T1000 (cell line): Measurements from ENCODE around the gene ATP6V1G3.
"Not testable (repeated sequence)": the region's sequence is repeated elsewhere in the genome, so short reads cannot be mapped to it uniquely, and the experiment has no call there.

Experiments
- DNase-seq: peaks from one replicate; lab custom pipeline; 2025; ENCODE audit warnings: mixed read lengths; lab: John Stamatoyannopoulos, UW

ATP6V1G3 gene

GRCh38 chr1:198540580-198540979 is at the start of gene ATP6V1G3:
ATP6V1G3 (minus strand) TSS chr1:198540680; CDS start chr1:198540650, 30 bp downstream.
- no peak for DNase-seq

DNA sequence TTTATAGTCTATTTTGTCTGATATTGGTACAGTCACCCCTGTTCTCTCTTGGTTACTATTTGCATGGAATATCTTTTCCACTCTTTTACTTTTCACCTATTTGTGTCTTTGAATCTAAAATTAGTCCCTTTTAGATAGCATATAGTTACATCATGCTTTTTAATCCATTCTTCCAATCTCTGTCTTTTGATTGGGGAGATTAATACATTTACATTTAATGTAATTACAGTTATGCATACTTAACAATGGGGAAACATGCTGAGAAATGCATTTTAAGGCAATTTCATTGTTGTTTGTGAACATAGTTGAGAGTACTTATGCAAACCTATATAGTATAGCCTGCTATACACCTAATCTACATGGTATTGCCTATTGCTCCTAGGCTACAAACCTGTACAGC is 48.4 kb upstream of the ATP6V1G3 start:
- DNase-seq = no peak

- DNase-seq = no peak
Measured at GRCh38 chr1:198584163-198584562, 43.7 kb upstream of the ATP6V1G3 start.

DNA sequence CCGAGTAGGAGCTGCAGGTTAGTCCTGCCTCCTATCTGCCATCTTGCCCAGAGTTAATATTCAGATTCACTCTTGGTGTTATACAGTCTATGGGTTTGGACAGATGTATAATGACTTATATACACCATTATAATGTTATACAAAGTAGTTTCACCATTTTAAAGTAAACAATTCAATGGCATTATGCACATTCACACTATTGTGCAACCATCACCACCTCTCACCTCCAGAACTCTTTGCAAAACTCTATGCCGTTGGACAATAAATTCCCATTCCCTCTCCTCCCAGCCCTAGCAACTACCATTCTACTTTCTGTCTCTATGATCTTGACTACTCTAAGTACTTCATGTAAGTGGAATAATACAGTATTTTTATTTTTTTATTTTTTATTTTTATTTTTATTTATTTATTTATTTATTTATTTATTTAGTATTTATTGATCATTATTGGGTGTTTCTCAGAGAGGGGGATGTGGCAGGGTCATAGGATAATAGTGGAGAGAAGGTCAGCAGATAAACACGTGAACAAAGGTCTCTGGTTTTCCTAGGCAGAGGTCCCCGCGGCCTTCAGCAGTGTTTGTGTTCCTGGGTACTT is 42.8 kb upstream of the ATP6V1G3 start:
- not testable (repeated sequence) for DNase-seq

DNA sequence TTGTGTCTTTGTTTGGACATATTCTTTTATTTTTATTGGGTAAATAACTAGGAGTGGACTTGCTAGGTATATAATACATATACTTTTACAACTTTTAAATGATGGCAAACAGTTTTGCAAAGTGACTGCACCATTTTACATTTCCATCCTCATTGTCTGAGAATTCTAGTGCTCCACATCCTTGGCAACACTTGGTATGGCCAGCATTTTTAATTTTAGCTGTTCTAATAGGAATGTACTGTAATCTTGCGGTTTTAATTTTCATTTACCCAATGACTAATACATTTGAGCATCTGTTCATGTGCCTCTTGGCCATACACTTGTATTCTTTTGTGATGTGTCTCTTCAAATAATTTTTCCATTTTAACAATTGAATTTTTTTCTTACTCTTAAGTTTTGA is 37.0 kb upstream of the ATP6V1G3 start:
- no peak for DNase-seq

- DNase-seq = no peak
Measured at GRCh38 chr1:198575798-198576641, 35.5 kb upstream of the ATP6V1G3 start.

DNA sequence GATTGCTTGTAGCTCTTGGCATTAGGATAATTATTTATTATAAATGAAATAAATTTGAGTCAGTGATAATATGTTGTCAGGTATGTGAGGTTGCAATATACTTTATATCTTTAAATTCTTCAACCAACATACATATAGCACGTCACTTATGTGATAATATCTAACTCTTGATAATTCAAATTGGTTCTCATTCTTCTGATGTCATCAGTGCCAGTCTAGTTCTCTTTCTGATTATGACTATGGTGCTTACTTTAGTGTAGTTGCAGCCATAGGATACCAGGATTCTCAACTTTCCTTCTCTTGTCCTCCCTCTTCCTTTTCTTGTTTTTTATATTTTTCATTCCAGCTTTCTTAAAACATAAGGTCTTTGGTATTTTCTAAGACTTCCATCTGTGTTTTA is 34.8 kb upstream of the ATP6V1G3 start:
- DNase-seq = no peak

DNA sequence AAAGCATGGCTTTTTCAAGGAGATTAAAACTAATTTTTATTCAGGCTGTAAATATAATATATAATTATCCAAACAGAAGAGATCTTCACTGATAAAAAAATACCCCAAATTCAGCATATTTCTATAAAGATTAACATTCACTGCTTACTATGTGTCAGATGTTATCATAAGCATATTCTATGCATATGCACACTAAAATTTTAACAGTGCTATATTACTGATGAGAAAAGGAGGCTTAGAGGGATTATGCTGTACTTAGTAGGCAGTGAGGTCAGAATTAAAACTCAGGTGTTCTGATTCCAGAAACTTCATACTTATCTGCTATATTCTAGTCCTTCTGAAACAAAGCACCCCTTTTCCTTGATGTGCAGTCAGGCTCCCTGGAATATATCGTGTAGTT is 33.8 kb upstream of the ATP6V1G3 start:
- no peak for DNase-seq

DNA sequence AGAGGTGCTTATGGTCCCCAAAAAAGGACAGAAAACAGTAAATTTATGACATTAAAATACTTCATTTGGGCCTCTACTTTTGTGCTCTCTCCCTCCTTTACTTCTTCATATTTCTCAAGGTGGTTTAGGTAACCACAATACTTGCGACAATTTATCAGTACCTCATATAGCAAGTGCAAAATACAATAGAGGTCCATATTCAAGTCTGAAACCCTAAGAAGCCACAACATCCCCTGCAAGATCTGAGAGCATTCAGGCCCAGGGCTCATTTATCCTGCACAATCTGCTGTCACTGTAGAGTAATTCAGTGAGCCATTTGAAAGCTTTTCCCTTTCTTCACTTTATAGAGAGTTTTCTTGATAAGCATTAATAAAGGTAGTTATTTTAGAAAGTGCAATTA is 24.2 kb upstream of the ATP6V1G3 start:
- DNase-seq = no peak

- DNase-seq = no peak
Measured at GRCh38 chr1:198564157-198564556, 23.7 kb upstream of the ATP6V1G3 start.

GRCh38 chr1:198563583-198563982 is 23.1 kb upstream of the ATP6V1G3 start:
- no peak for DNase-seq

GRCh38 chr1:198560161-198560560 is 19.7 kb upstream of the ATP6V1G3 start:
- no peak for DNase-seq

GRCh38 chr1:198559362-198559761 is 18.9 kb upstream of the ATP6V1G3 start:
- no peak for DNase-seq

DNA sequence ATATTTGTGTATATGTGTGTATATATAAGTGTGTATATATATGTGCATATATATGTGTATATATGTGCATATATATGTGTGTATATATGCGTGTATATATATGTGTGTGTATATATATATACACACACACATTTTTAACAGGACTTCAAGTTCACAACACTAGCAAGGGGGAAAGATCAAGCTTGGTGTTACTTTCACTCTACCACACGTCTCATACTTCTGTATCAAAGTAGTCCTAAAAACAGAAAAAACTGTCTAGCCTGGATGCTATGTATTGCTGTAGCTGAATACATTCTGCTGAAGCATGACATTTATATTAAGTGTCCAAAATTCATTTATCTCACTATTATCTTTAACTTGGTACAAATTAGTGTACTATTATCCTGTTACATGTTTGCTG is 17.9 kb upstream of the ATP6V1G3 start:
- no peak for DNase-seq

DNA sequence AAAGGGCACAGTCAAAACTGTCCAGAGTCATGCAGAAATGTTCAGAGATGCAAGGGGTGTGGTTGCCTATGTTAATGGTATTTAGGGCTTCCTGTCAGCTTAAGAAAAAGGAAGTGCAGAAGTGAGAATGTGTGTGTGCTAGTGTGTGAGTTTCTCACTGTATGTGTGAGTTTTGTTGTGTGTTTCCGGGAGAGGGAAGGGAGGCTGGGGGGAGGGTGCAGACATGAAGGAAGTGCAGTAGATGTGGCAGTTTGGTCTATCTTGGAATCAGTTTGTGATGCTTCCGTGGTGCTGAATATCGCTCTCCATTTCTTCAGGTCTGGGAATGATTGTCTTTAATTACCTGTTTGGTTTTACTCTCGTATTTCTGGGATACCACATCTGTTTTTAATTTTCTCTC is 16.5 kb upstream of the ATP6V1G3 start:
- no peak for DNase-seq

DNA sequence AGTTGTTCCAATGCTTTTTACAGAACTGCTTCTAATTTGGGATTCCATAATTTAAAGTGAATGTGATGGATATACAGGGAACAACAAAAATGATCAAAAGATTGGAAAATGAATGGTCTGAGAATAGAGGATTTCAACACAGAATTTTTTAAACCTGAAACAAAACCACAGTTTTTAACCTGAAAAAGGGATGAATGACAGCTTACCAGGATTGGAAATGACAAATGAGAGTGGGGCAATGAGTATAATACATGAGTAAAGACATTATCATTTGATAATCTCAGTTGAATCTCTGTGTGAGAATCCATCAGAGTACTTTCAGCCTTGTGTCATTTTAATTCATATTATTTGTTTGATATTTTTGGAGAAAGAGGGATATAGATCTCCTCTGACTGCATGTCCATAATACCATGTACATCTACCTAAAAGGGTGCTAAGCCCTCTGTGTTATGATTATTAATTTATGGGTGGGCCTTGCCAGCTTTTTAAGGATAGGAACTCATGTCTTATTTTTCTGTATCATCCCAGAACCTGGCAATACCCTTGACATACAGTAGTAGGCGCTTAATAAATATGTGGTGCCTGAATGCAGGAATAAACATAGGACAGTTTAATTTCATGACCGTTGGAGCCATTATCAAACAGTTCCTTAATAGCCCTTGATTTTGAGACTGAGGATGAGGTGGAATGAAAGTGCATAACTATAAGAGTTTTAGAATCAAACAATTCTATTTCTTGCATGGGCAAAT is 12.4 kb upstream of the ATP6V1G3 start:
- no peak for DNase-seq

DNA sequence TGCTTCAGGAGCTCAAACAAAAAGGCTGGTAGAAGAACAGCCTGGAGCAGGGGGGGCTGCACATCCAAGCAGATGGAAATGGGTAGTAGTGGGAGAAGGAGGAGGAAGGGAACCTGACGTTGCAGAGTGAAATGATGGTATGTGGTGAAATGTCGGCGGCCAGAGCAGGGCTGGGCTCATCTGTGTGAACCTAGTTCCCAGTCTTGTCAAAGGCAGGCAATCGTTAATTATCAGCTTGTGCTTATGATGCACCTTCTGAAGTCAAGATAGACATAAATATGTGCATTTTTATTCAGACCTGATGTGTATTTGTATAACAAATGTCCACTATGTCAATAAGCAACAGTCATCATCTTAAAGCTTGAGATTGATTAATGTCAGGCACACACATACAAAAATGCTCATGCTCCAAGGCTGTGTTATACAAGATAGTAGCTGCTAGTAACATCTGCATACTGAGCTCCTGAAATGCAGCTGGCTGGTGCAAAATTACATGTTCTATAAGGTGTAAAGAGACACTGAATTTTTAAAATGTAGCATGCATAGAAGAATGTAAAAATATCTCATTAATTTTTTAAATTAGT is 10.6 kb upstream of the ATP6V1G3 start:
- DNase-seq = no peak

DNA sequence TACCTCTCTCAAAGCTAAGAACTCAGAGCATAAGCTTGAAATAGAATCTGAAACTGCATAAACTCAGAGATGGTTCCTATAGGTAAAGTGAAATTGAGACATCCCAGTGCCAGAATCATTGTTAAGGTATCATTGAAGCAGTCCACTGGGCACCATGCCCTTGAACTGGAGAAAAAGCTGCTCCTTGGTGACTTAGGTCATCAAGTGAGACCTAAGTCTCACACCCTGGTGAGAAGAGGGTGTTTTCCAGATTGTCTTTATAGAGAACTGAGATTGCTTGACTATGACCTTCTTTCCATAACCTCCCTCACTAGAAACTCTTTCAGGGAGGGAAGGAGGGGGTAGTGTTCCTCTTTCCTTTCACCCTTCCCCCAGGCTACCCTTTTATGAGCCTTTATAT is 9.4 kb upstream of the ATP6V1G3 start:
- DNase-seq = no peak

DNA sequence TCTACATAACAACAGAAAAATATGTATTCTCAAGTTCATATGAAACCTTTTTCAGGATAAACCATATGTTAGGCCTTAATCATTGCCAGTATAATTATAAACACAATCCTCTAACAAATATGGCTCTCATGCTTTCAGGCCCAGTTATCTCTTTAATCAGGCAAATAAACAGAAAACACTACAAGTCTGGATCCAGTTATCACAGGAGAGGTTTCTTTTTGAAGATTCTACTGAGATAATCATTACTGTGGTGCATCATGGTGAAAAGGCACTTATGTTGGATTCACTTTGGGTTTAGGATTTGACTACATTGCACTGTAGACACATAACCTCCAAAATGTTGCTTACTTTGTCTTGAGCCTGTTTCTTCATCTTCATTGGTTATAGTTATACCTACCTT is 8.4 kb upstream of the ATP6V1G3 start:
- no peak for DNase-seq

GRCh38 chr1:198545156-198545555 is 4.7 kb upstream of the ATP6V1G3 start:
- DNase-seq = no peak

GRCh38 chr1:198544265-198544664 is 3.8 kb upstream of the ATP6V1G3 start:
- no peak for DNase-seq

DNA sequence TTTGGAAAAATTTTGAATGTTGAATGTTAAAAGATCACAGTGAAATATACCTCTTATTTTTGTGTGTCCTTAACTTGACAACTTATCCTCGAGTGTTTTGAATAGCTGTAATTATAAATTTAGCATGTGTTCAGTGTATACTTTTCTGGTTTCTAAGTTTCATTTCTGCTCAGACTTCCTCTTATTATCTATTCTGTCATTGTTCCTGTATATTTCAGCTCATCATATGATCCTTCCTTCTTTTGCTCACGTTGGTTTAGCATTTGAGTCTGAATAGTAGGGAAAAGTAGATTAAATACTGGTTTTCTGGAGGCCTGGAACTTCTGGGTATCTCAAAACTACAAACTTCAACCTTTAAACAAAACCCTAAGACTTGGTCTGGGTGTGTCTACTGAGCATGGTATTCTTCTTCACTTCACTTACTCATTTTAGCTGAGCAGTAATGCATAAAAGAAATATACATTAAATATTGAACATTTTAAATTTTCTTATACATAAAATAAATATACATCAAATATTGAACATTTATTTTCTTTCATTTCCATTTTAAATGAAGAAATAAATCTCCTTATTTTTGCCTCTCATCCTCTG is 3.3 kb upstream of the ATP6V1G3 start:
- no peak for DNase-seq
